Measurements from ENCODE around the gene C6orf120. TPM values are rescaled to one million over a fixed set of nuclear protein-coding genes. Genes with fewer than 3 reads are reported as not detected.

Gene C6orf120
- total and polyA plus RNA-seq, 3 experiments from 2014 or later = 8.9 to 25.5 (median 23.6) TPM

GRCh38 chr6:169722362-169723199 lies 20.7 kb downstream of the C6orf120 start:
- DNase-seq = peak in 3 of 5 donors; percentile 16 to 59 (median 22)
- ChIA-PET POLR2A (interaction anchor here (0.9 to 5.6 kb wide), 6 partner anchors 8 to 831 kb away, joined by 3 to 69 read pairs (median 8); partner anchors contain the start of genes C6orf120, DYNLT2, ERMARD and PSMB1), CTCF (interaction anchor here (1.1 to 1.9 kb wide), 3 partner anchors 11 to 29 kb away, joined by 3 to 12 read pairs (median 6); partner anchors contain the start of genes C6orf120, DYNLT2, ERMARD and WDR27)
- Mint-ChIP-seq H3K36me3 (peaks cover 0 to 24% (median 0%) of the 10 kb centered on the region in 3 donors), H3K27ac (peak overlapping the region; percentile 90 to 99 (median 94)), H3K27me3 (no peaks in the 10 kb centered on the region), H3K4me1 (peaks cover 44 to 68% (median 63%) of the 10 kb centered on the region in 3 donors), H3K4me3 (peak overlapping the region; percentile 87 to 99 (median 90)), H3K9me3 (no peaks in the 10 kb centered on the region)
- Histone ChIP-seq H3K4me1 (ENCODE audit: insufficient read depth, low read length) (peaks cover 42% of the 10 kb centered on the region), H3K9me3 (ENCODE audit: low read length) (no peaks in the 10 kb centered on the region), H3K36me3 (ENCODE audit: insufficient read depth, low read length) (no peaks in the 10 kb centered on the region), H3K27me3 (ENCODE audit: insufficient read depth, low read length, poor library complexity, severe bottlenecking) (no peaks in the 10 kb centered on the region), H3K4me3 (ENCODE audit: low read length) (peak overlapping the region; percentile 75), H3K27ac (ENCODE audit: low read depth, low read length) (peak overlapping the region; percentile 81)

GRCh38 chr6:169723200-169723909 lies 21.4 kb downstream of the C6orf120 start:
- no peaks in the 10 kb centered on the region for H3K9me3 Mint-ChIP-seq
- Histone ChIP-seq H3K36me3 (ENCODE audit: insufficient read depth, low read length) (no peaks in the 10 kb centered on the region), H3K9me3 (ENCODE audit: low read length) (no peaks in the 10 kb centered on the region), H3K4me1 (ENCODE audit: insufficient read depth, low read length) (peaks cover 42% of the 10 kb centered on the region), H3K4me3 (ENCODE audit: low read length) (peak overlapping the region; percentile 75), H3K27me3 (ENCODE audit: insufficient read depth, low read length, poor library complexity, severe bottlenecking) (no peaks in the 10 kb centered on the region), H3K27ac (ENCODE audit: low read depth, low read length) (peak overlapping the region; percentile 81)
- H3K4me1 Mint-ChIP-seq = peaks cover 42 to 64% (median 56%) of the 10 kb centered on the region in 3 donors
- H3K27ac Mint-ChIP-seq = peak overlapping the region; percentile 90 to 99 (median 94)
- H3K36me3 Mint-ChIP-seq = peaks cover 0 to 23% (median 0%) of the 10 kb centered on the region in 3 donors
- ChIA-PET CTCF (interaction anchor here (1.7 kb wide), 1 partner anchor 28 kb away, joined by 6 read pairs; the partner anchor contains the start of genes DYNLT2 and ERMARD), POLR2A (interaction anchor here (0.9 to 5.6 kb wide), 6 partner anchors 8 to 830 kb away, joined by 3 to 69 read pairs (median 8); partner anchors contain the start of genes C6orf120, DYNLT2, ERMARD and PSMB1)
- no peaks in the 10 kb centered on the region for H3K27me3 Mint-ChIP-seq
- H3K4me3 Mint-ChIP-seq = peak overlapping the region; percentile 87 to 99 (median 90)
- DNase-seq = peak; percentile 54 to 82 (median 75)

GRCh38 chr6:169723991-169724493 lies 22.1 kb downstream of the C6orf120 start:
- no peaks in the 10 kb centered on the region for H3K27me3 Mint-ChIP-seq
- H3K4me3 ChIP-seq (ENCODE audit: low read length) = no peak overlapping the region
- ChIA-PET POLR2A (interaction anchor here (1.2 to 5.6 kb wide), 5 partner anchors 18 to 829 kb away, joined by 5 to 69 read pairs (median 7); partner anchors contain the start of genes C6orf120, DYNLT2, ERMARD and PSMB1), CTCF (interaction anchor here (1.1 kb wide), 1 partner anchor 69 kb away, joined by 3 read pairs; no protein-coding TSS in a partner anchor)
- H3K9me3 ChIP-seq (ENCODE audit: low read length) = no peaks in the 10 kb centered on the region
- H3K27ac ChIP-seq (ENCODE audit: low read depth, low read length) = no peak overlapping the region
- H3K4me1 Mint-ChIP-seq = peaks cover 39 to 59% (median 54%) of the 10 kb centered on the region in 3 donors
- DNase-seq = peak; percentile 31 to 59 (median 47)
- peaks cover 41% of the 10 kb centered on the region for H3K4me1 ChIP-seq (ENCODE audit: insufficient read depth, low read length)
- H3K9me3 Mint-ChIP-seq = no peaks in the 10 kb centered on the region
- H3K36me3 Mint-ChIP-seq = peaks cover 0 to 20% (median 0%) of the 10 kb centered on the region in 3 donors
- H3K27ac Mint-ChIP-seq = peak overlapping the region in 1 of 8 donors; percentile 77
- no peaks in the 10 kb centered on the region for H3K27me3 ChIP-seq (ENCODE audit: insufficient read depth, low read length, poor library complexity, severe bottlenecking)
- no peaks in the 10 kb centered on the region for H3K36me3 ChIP-seq (ENCODE audit: insufficient read depth, low read length)
- peak overlapping the region; percentile 37 to 77 (median 66) for H3K4me3 Mint-ChIP-seq

GRCh38 chr6:169724494-169725124 lies 22.7 kb downstream of the C6orf120 start, which contains the start of gene PHF10:
PHF10 (minus strand) TSS chr6:169724500; CDS start chr6:169723931, 569 bp downstream.
- Histone ChIP-seq H3K27ac (ENCODE audit: low read depth, low read length) (peak within 1 kb of the TSS; percentile 81), H3K4me3 (ENCODE audit: low read length) (peak within 1 kb of the TSS; percentile 75), H3K9me3 (ENCODE audit: low read length) (no peaks in the 10 kb centered on the region), H3K27me3 (ENCODE audit: insufficient read depth, low read length, poor library complexity, severe bottlenecking) (no peaks in the 10 kb centered on the region), H3K4me1 (ENCODE audit: insufficient read depth, low read length) (peaks cover 35% of the 10 kb centered on the region), H3K36me3 (ENCODE audit: insufficient read depth, low read length) (no peaks in the 10 kb centered on the region)
- DNase-seq = peak; percentile 54 to 80 (median 63)
- H3K9me3 Mint-ChIP-seq = no peaks in the 10 kb centered on the region
- peaks cover 0 to 1% of the 10 kb centered on the region in 2 donors for H3K27me3 Mint-ChIP-seq
- peaks cover 33 to 53% (median 48%) of the 10 kb centered on the region in 3 donors for H3K4me1 Mint-ChIP-seq
- H3K4me3 Mint-ChIP-seq = peak within 1 kb of the TSS; percentile 89 to 99 (median 92)
- ChIA-PET POLR2A (interaction anchor here (0.8 to 5.6 kb wide), 4 partner anchors 9 to 27 kb away, joined by 3 to 69 read pairs (median 6); partner anchors contain the start of genes C6orf120, DYNLT2, ERMARD and WDR27), CTCF (interaction anchor here (0.8 to 1.1 kb wide), 2 partner anchors 14 to 69 kb away, joined by 3 to 4 read pairs; no protein-coding TSS in a partner anchor)
- peak within 1 kb of the TSS; percentile 90 to 99 (median 94) for H3K27ac Mint-ChIP-seq
- peaks cover 0 to 16% (median 0%) of the 10 kb centered on the region in 3 donors for H3K36me3 Mint-ChIP-seq

- H3K27ac Mint-ChIP-seq = peak overlapping the region; percentile 37 to 92 (median 89)
- peak overlapping the region; percentile 51 for H3K4me3 ChIP-seq (ENCODE audit: low read length)
- H3K4me1 ChIP-seq (ENCODE audit: insufficient read depth, low read length) = peaks cover 31% of the 10 kb centered on the region
- H3K9me3 Mint-ChIP-seq = no peaks in the 10 kb centered on the region
- ChIA-PET CTCF (interaction anchor here (0.8 to 1.4 kb wide), 3 partner anchors 15 to 70 kb away, joined by 3 to 4 read pairs (median 3); partner anchors contain the start of genes DYNLT2 and ERMARD), POLR2A (interaction anchor here (0.8 to 5.6 kb wide), 4 partner anchors 9 to 26 kb away, joined by 3 to 69 read pairs (median 6); partner anchors contain the start of genes C6orf120, DYNLT2, ERMARD and WDR27)
- peak overlapping the region; percentile 85 to 92 (median 89) for H3K4me3 Mint-ChIP-seq
- peak in 2 of 5 donors; percentile 26 to 52 for DNase-seq
- peaks cover 29 to 46% (median 40%) of the 10 kb centered on the region in 3 donors for H3K4me1 Mint-ChIP-seq
- no peaks in the 10 kb centered on the region for H3K36me3 ChIP-seq (ENCODE audit: insufficient read depth, low read length)
- H3K27me3 ChIP-seq (ENCODE audit: insufficient read depth, low read length, poor library complexity, severe bottlenecking) = no peaks in the 10 kb centered on the region
- H3K9me3 ChIP-seq (ENCODE audit: low read length) = no peaks in the 10 kb centered on the region
- peaks cover 0 to 1% of the 10 kb centered on the region in 2 donors for H3K27me3 Mint-ChIP-seq
- peak overlapping the region; percentile 40 for H3K27ac ChIP-seq (ENCODE audit: low read depth, low read length)
- H3K36me3 Mint-ChIP-seq = peaks cover 0 to 11% (median 0%) of the 10 kb centered on the region in 3 donors
Observed at GRCh38 chr6:169725125-169726048, 23.5 kb downstream of the C6orf120 start.

GRCh38 chr6:169726049-169726400 lies 24.1 kb downstream of the C6orf120 start:
- peaks cover 25 to 40% (median 34%) of the 10 kb centered on the region in 3 donors for H3K4me1 Mint-ChIP-seq
- H3K27me3 ChIP-seq (ENCODE audit: insufficient read depth, low read length, poor library complexity, severe bottlenecking) = no peaks in the 10 kb centered on the region
- ChIA-PET POLR2A (interaction anchor here (5.6 kb wide), 1 partner anchor 23 kb away, joined by 69 read pairs; the partner anchor contains the start of genes C6orf120 and WDR27), CTCF (interaction anchor here (1.4 kb wide), 1 partner anchor 26 kb away, joined by 3 read pairs; the partner anchor contains the start of genes DYNLT2 and ERMARD)
- no peaks in the 10 kb centered on the region for H3K9me3 ChIP-seq (ENCODE audit: low read length)
- H3K9me3 Mint-ChIP-seq = no peaks in the 10 kb centered on the region
- no peak for DNase-seq
- H3K27ac Mint-ChIP-seq = peak overlapping the region in 7 of 8 donors; percentile 1 to 91 (median 88)
- H3K36me3 ChIP-seq (ENCODE audit: insufficient read depth, low read length) = no peaks in the 10 kb centered on the region
- H3K4me3 ChIP-seq (ENCODE audit: low read length) = no peak overlapping the region
- H3K4me1 ChIP-seq (ENCODE audit: insufficient read depth, low read length) = peaks cover 26% of the 10 kb centered on the region
- peaks cover 0 to 1% of the 10 kb centered on the region in 2 donors for H3K27me3 Mint-ChIP-seq
- H3K4me3 Mint-ChIP-seq = peak overlapping the region; percentile 85 to 92 (median 89)
- no peak overlapping the region for H3K27ac ChIP-seq (ENCODE audit: low read depth, low read length)
- H3K36me3 Mint-ChIP-seq = peaks cover 0 to 10% (median 0%) of the 10 kb centered on the region in 3 donors

Measured in CD8-positive, alpha-beta memory T cell (primary cell).